GM18861 (cell line): ENCODE measurements around the gene SNX6.
"Not testable (repeated sequence)": the region's sequence is repeated elsewhere in the genome, so short reads cannot be mapped to it uniquely, and the experiment has no call there.

Experiments used
- ATAC-seq: cut with Tn5 transposase; IDR thresholded peaks from one replicate; pipeline ENCODE4 v1.9.1; 2021; ENCODE audit not compliant: unreplicated experiment

SNX6 gene

GRCh38 chr14:34569750-34570149 is 60.2 kb downstream of the SNX6 start:
- no peak for ATAC-seq

- no peak for ATAC-seq
These were observed 61.1 kb downstream of the SNX6 start for GRCh38 chr14:34568803-34569202.

DNA sequence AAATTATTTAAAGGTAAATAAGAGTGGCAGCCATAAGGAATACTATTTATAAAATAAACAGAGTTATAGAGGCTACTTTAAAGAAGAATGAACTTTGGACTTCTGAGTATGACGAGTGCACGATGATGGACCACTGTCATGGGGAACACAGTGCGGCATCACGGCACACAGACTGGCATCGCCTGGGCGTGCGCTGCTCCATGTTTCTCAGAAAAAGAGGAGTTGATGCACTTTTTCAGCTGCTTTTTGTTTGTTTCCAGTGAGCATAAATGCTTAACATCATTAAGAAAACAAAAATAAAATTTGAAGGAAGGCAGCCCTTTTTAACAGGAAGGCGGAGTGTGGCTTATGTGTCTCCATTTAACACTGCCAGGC is 67.2 kb downstream of the SNX6 start:
- ATAC-seq, result no peak

GRCh38 chr14:34562037-34562775 is 67.7 kb downstream of the SNX6 start:
- ATAC-seq, result not testable (repeated sequence)

DNA sequence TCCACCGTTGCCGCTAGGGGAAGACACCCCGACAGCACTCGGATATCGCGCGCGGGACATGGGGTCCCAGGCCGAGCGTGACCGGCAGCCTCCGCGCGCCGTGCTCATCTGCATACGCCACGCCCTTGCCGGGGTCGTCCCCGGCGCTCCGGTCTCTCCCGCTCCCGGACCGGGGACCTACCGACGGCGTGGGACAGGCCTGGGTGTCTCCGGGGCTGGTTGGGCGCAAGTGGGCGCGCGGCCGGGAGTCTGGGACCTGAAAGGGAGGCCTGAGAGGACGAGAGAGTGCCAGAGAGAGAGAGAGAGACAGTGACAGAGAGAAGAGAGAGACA is 73.5 kb downstream of the SNX6 start:
- ATAC-seq, result peak; percentile 32

GRCh38 chr14:34555583-34556497 is 74.1 kb downstream of the SNX6 start:
- ATAC-seq, result peak; percentile 62

GRCh38 chr14:34554540-34555250 is 75.3 kb downstream of the SNX6 start:
- ATAC-seq, result no peak

DNA sequence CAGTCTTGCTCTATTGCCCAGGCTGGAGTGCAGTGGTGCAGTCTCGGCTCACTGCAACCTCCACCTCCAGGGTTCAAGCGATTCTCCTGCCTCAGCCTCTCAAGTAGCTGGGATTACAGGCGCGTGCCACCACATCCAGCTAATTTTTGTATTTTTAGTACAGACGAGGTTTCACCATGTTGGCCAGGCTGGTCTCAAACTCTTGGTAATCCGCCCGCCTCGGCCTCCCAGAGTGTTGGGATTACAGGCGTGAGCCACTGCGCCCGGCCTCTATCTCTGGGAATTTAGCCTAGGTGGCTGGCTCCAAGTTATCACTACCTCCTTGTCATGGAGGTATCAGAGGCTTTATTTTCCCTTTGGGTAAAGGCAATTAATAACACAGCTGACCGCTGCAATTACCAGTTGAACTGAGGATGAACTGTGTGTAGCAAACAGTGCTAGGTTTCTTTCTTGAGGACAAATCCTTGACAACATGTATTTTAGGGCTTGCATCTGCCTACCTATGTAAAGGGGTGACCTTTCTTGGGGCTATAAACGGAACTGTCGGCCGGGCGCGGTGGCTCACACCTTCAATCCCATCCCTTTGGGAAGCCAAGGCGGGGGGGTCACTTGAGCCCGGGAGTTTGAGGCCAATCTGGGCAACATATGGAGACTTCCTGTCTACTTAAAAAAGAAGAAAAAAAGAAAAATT is 80.5 kb downstream of the SNX6 start:
- not testable (repeated sequence) for ATAC-seq

DNA sequence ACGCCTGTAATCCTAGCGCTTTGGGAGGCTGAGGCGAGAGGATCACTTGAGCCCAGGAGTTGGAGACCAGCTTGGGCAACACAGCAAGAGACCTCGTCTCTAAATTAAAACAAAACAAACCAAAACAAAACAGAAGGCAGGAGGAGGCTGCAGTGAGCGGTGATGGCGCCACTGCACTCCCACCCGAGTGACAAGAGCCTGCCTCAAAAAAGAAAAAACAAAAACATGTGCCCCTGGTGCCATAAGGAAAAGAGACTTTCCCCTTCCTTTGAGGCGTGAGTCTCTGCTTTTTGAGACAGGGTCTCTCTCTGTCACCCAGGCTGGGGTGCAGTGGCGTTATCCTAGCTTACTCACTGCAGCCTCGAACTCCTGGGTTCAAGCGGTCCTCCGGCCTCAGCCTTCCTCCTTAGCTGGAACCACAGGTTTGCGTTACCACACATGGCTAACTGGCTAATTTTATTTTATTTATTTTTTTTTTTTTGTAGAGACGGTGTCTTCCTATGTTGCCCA is 81.4 kb downstream of the SNX6 start:
- ATAC-seq, result no peak

DNA sequence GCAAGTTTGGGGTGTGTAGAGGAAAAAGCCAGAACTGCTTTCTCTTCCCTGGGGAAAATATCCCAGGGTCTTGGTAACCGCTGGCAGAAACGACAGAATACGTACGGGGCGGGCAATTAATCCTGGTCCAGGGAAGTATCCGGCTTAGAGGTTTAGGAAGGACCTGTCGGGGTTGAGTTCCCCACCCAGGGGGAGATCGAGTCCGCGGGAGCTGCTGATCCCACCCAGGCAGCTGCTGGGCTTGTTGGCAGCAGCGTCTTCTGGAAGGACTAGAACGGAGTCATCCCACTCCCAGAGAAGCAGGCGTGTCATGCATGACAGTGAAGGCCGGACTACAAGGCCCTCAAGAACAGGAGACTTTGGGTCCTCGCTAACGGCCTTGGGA is 82.8 kb downstream of the SNX6 start:
- peak; percentile 23 for ATAC-seq

- peak; percentile 55 for ATAC-seq
These were observed 83.4 kb downstream of the SNX6 start for GRCh38 chr14:34546272-34547135.

GRCh38 chr14:34540181-34541059 is 89.5 kb downstream of the SNX6 start:
- not testable (repeated sequence) for ATAC-seq

- peak; percentile 99 for ATAC-seq
These were observed 90.4 kb downstream of the SNX6 start, which contains the start of gene EAPP for GRCh38 chr14:34539407-34540180. TSS of gene EAPP (minus strand) at chr14:34539701. CDS start at chr14:34539628, 73 bp downstream.

GRCh38 chr14:34538871-34539406 is 91.0 kb downstream of the SNX6 start:
- no peak for ATAC-seq

- not testable (repeated sequence) for ATAC-seq
These were observed 91.9 kb downstream of the SNX6 start for GRCh38 chr14:34538096-34538495.

- ATAC-seq, result no peak
These were observed 92.3 kb downstream of the SNX6 start for GRCh38 chr14:34537677-34538009.

GRCh38 chr14:34536951-34537676 is 92.8 kb downstream of the SNX6 start:
- no peak for ATAC-seq
